GM21423 (cell line): ENCODE results near the gene ANKRD35.
"Not testable (repeated sequence)": the region's sequence is repeated elsewhere in the genome, so short reads cannot be mapped to it uniquely, and the experiment has no call there.

ENCODE experiments used
- ATAC-seq: cut with Tn5 transposase; IDR thresholded peaks from one replicate; pipeline ENCODE4 v1.9.1; 2021; ENCODE audit warnings: mild to moderate bottlenecking, moderate library complexity; ENCODE audit not compliant: unreplicated experiment

Gene ANKRD35

DNA sequence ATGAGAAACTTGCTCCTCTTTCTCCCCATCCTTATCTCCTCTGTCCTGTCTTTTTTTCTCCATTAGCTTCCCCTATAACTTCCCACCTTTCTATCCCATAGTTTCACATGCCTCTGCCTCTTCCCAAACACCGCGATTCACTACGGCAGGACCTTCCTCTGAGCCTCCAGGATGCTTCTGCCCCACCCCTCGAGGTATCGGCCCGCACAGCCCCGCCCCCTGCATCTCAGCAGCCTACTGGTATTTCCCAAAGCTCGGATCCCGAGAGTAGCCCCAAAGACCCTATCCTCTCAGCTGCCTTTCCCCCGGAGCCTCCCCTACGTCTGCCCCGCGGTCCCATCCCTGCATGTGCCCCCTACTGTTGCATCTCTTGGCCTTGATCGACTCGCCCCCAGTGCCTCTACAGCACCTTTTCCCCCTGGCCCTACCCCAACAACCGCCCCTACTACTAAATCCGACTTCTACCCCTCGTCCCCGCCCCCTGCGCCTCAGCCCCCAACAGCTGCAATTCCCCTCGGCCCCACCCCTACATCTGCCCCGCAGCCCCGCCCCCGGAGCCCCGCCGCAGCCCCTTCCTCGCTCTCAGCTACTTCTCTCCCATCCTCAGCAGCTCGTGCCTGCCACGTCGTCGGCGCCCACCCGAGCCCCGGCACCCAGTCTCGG, 27.3 kb downstream of the ANKRD35 start:
- ATAC-seq: peak; percentile 9

DNA sequence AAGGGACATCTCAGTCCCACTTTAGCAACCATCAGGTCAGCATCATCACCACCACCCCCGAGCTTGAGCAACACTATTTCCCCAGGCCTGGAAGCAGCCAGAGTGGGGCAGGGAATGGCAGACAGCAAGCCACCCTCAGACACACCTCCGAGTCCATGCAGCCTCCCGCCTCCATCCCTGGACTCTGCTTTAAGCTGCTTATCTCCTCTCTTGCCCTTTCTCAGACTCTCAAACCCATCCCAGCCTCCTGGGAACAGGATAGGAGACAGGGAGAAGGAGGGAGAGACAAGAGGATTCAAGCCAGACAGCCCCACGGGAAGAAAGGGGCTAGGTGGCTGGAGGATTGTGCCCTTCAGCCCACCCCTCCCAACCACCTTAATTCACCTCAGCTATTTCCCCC, 28.5 kb downstream of the ANKRD35 start:
- ATAC-seq: no peak

DNA sequence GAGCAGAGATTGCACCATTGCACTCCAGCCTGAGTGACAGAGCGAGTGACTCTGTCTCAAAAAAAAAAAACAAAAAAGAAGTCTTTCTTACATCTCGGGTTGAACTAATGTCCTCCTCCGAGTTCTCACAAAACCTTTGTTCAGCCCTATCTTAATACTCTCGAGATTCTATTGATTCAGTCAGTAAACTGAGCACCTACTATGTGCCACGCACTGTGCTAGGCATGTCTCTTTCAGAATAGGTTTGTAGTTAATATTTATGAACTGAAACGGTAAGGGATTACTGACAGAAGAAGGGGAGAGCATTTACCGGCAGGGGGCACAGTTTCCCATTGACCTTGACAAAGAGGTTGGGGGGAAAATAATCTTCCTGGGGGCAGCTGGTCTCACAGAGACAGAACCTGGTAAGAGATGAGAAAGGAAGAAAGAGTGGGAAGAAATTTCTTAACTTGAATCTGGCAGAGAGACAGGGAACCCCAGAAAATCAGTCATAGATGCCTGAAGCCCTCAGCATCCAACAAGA, 30.2 kb downstream of the ANKRD35 start:
- no peak for ATAC-seq

DNA sequence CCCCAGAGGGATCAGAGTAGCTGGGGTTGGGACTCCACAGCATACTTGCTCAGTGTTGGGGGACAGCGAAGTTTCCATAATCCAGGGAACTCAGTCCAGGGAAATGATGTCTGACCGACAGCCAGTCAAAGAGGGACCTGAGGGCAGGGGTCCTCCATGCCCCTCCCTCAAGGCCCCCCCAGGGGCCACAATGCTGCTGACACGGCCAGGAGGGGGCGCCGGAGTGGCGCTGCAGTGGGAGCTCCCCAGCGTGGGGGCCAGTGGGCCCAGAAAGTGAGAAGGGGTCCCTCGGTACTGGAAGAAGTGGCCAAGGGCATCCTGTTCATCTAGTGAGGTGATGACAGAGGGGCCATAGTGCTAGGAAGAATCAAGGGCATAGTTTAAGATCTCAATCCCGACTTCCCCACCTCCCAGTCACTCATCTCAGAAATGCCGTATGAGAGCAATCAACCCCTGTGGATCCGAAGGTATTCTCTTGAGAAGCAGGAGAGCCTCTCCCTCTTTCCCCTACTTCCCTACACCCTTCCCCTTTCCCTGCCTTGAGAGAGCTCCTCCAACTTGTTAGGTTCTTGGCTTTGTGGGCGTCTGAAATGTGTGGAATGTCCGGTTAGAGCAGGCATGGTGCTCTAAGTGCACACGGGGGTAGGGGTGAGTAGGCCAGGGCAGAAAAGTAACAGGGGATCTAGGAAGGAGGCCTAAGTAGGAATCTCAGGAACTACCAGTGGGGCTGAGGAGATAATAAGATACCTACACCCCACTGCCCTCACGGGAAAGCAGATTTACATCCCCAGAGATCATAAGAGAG, 36.1 kb downstream of the ANKRD35 start:
- no peak for ATAC-seq

DNA sequence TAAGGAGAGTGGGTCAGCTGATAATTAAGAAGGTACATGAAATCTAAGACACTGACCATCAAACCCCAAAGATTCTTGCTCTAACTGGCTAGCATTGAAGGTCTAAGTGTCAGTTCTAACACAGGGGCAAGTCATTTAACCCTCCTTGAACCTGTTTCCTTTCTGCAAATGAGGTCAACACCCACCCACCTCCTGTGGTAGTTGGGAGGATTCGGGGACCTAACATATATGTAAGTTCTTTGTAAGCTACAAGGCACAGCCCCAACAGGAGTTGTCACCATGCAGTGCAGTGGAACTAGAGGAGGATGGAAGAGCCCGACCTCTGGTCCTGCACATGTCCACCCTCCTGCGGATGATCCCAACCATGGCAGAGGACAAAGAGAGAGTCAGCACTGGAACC, 37.8 kb downstream of the ANKRD35 start:
- ATAC-seq: no peak

DNA sequence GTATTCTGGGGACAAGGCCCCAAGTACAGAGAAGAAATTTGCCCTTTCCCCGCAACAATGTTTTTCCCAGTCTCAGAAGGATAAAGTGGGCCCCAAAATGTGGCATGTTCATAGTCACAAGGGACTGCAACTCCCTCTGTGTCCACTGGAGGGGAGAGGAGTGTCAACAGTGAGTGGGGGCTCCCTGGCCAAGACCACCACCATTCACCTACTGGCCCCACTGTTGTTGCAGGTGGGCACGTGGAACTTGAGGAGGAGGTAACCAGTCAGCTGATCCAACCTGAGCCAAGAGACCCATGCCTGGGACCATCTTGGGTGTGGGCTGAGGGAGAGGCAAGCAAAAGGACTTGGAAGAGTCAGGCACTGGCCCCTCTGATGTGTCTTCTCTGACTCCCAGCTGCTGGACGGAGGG, 39.5 kb downstream of the ANKRD35 start:
- no peak for ATAC-seq

DNA sequence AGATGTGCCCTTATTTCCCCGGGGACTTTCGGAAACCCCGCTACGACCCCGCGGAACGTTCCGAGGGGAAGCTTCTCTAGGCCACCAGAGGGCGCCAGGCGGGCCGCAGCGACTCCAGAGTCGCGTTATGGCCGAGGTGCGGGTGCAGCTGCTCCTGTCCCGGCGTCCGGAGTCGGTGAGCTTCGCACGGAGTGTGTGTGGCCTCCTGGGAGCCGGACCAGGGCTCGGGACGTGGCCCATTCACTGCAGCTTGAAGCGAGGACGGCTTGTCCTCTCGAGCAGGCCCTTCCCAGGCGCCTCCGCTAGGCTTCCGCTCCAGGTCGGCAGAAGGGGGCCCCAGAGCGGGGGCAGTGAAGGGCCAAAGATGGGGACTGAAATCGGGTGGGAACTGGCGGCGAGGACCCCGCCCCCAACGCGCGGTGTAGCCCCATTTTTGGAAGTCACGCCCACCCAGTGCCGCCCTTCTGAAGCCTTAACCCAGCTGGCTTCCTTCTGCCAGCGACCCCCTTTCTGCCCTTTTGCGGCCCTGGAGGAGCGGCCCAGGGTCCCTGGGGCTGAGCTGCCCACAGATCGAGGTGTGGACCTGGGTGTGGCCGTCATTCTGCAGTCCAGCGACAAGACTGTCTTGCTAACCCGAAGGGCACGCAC, 40.0 kb downstream of the ANKRD35 start, which contains the start of gene NUDT17:
Gene NUDT17, plus strand, starts transcription at position 117 of the 648 bp plus-strand sequence. Its CDS starts 11 bp downstream, at position 128.
- ATAC-seq: peak; percentile 51

DNA sequence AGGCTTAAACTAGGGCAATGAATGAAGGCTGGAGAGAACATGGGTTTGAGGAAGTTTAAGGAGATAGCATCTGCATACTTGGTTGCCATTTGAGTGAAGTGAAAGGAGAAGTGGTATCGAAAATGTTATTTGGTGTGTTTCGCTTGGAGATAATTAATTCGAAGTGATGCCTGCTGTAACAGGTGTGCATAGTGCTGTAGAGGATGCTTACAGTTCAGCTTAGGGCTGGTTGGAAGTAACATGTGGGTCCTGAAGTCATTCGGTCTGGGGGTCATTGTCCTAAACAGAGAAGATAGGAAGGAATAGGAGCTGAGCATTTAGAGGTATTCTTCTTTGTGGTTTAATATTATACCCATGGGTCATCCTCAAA, 40.5 kb downstream of the ANKRD35 start:
- ATAC-seq: peak; percentile 75

DNA sequence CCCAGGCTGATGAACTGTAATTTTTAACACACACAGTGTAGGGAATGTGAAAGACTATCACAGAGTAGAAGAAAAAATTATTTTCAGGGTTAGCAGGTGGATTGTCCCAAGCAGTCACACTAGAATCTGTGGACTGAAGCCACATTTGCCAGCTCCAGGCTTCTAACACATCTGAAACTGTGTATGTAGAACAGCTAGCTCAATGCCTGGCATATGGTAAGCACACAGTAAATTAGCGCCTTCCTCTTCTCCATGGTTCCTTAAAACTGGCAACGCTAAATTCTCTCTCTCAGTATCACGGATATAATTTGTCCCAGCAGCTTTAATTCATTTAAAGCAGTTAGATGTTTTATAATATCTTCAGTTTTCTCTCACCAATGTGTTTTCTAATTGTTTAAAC, 42.6 kb downstream of the ANKRD35 start:
- no peak for ATAC-seq

DNA sequence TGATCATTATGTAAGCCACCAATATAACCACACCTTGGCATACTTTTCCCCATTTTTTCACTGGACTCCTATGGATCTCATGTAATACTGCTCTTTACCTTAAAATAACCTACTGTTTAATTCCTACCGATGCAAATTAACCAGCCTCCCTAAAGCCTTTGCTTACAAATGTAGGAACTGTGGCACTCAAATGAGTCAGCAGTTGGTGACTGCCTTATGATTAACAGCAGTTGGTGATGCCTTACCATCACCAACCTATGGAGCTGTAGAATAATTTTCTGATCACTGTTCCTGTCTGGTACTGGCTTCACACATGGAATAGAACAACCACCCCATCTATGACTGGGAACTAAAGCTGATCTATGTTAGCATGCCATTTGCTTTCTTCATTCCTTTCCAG, 48.0 kb downstream of the ANKRD35 start:
- no peak for ATAC-seq

DNA sequence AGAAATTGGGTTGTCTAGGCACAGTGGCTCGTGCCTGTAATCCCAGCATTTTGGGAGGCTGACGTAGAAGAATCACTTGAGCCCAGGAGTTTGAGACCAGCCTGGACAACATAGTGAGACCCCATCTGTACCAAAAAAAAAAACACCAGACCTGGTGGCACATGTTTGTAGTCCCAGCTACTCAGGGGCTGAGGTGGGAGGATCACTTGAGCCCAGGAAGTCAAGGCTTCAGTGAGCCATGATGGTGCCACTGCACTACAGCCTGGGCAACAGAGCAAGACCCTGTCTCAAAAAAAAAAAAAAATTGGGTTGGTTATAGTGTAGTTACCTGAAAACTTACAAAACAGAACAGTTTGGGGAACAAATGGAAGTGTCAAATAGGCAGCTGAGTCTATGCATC, 54.9 kb downstream of the ANKRD35 start:
- ATAC-seq: not testable (repeated sequence)

DNA sequence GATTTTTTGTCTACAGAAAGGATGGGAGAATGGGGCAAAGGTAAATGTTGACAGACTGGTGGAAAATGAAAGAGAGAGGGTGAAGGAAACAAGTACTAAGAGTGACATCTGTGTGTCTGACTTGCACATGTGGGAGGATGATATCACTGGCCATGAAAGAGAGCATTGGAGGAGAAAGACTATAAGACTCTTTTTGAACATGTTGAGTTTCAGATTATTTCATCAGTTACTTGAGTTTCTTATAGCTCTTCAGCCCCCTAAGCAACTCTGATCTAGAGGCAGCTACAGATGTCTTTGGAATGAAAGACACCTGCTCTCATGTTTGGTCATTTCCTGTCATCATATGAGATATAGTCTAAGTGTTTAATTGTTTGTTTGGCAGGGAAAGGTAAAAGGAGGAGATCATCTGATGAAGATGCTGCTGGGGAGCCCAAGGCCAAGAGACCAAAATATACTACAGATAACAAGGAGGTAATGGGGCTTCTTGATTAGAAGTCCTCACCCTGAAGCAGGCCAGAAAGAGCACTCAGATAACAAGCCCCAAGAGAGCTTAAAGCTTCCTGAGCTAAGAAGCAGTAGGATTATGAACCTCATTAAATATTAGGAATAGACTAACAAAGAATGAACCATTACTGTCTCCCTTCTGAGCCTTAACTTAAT, 57.2 kb downstream of the ANKRD35 start:
- no peak for ATAC-seq

DNA sequence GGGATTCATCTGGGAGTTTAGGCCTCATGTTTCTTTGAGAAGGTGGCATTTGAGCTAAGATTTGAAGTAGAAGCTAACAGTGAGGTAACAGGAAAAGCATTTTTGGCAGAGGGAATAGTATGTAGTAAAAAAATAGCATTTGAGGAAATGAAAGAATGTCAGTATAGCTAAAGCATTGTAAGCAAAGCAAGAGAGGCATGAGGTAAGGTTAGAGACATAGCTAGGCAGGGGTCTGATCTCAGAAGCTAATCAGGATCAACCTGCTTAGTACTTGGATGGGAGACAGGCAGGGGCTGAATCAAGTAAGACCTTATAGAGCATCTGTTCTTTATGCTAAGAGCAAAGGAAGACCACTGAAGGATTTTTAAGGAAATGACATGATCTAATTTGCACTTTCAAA, 57.7 kb downstream of the ANKRD35 start:
- ATAC-seq: no peak

DNA sequence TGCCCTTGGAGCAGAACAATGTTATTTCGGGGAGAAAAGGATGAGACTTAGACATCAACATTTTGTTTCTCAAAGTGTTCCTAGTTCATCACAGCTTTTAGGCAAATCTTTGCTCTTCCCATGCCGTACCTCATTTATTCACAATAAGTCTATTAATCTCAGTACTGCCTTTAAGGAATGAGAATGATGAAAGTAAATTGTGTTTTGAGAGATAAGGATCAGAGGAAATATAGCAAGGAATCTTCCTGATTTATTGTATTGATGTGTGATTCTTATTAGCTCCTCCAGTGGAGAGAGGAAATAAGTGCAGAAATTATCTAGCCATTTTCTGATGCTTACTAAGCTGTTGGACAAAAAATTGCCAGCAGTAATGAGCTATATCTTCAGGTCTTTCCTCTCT, 59.6 kb downstream of the ANKRD35 start:
- no peak for ATAC-seq

DNA sequence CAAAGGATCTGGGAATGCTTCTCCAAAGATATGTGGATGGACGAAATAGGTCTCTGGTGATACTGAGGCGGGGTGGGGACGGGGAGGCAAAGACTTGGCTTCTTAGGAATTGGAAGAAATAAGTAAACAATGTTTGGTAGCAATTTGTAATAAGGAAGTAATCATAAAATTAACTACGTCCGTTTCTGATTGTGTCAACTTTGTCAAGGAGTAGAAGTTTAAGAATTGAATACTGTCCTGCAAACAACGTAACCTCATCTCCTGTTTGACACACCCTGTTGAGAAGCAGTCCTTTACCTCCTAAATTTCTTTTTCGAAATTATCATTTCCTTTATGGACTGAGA, 61.2 kb downstream of the ANKRD35 start:
- no peak for ATAC-seq

DNA sequence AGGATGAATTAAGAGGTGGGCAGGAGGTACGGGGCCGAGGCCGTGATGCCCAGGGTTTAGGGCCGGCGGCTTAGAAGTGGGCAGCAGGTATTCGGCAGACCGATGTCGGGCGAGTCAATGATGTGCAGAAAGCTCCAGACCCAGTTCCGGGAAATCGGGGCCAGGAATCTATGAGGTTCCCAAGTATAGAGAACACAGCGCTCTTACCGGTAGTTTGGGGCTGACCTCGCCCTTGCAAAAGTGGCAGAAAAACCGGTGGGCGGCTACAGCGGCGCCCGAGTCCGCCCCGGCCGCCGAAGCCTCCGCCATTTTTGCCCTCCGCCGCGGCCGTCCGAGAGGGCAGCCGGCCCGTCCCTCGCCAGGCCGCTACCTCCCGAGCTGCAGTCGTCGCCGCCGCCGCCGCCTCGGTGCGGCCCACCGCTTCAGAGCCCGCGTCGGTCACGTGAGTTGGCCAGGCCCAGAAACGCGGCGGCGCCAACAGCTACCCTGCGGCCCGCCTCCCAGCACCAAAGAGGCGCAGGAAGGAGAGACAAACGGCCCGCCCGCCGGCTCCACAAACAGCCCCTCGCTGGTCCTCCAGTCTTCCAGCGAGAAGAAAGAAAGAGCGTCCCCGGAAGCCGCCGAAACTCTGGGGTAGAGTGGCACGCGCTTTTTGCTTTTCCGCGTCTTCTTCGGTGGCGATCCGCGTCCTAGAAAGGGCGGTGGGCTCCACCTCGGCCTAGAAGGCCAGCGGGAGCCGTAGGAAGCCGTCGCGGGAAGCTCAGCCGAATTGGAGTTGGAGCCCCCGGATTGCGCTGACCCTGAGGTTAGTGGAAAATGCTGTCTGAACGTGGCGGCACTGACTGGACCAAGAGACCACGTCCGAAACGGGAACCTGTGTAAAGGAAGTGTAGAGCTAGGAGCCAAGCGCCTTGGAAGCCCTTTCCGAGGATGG, 61.8 kb downstream of the ANKRD35 start, which contains the start of the genes POLR3C and RNF115:
Gene POLR3C, plus strand, starts transcription at position 636 of the 934 bp plus-strand sequence. CDS start 1,577 bp downstream, outside the sequence.
Gene RNF115, minus strand, starts transcription at position 531 of the 934 bp plus-strand sequence. Its CDS starts 222 bp downstream, at position 309.
- ATAC-seq: peak; percentile 84

DNA sequence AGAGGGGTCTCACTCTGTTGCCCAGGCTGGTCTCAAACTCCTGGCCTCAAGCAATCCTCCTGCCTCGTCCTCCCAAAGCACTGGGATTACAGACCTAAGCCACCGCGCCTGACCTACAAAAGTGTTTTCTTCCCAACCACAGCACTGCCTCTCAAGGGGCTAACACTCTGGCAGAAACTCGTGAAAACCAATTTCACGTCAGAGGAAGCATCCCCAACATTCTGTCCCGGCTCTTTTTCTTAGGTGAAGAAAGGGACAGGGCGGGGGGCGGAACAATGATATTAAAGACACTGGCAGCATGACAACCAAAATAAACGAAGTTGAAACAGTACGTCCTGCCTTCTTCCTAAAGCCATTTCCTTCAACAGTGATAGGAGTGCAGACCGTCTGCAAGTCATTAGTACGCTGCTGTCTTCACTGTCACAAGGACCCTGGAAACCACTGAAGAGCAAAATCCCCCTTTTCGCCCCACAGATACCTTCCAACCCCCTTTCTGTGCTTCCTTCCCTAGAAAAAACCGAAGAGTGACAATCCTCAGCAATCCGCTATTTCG, 62.8 kb downstream of the ANKRD35 start:
- not testable (repeated sequence) for ATAC-seq

DNA sequence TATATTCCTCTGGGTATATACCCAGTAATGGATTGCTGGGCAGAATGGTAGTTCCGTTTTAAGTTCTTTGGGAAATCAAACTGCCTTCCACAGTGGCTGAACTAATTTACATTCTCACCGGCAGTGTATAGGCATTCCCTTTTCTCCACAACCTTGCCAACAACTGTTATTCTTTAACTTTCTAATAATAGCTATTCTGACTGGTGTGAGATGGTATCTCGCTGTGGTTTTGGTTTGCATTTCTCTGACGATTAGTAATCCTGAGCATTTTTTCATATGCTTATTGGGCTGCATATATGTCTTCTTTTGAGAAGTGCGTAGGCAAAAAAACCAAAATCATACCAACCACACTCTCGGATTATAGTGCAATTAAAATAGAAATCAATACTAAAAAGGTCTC, 67.6 kb downstream of the ANKRD35 start:
- not testable (repeated sequence) for ATAC-seq
